ENCODE results near the gene MAP3K12. TPM values are rescaled to one million over a fixed set of nuclear protein-coding genes. Genes with fewer than 3 reads are reported as not detected.
"Not testable (repeated sequence)": the region's sequence is repeated elsewhere in the genome, so short reads cannot be mapped to it uniquely, and the experiment has no call there.

The MAP3K12 gene
- total and polyA plus RNA-seq, 2 experiments from 2014 or later = 6.6 to 17.9 TPM

- H4K20me1 ChIP-seq (replicated peaks; ENCODE audit: insufficient read depth) = peaks cover 48% of the 10 kb centered on the region
- peak overlapping the region; percentile 68; the same call in 1 of the 2 replicates for H3K27ac Mint-ChIP-seq
- H3K4me1 Mint-ChIP-seq = peaks cover 28% of the 10 kb centered on the region
- H3K4me3 Mint-ChIP-seq; ATAC-seq; H3K9me2 ChIP-seq (ENCODE audit: insufficient read depth); DNase-seq (ENCODE audit: low spot score); H3K27me3 ChIP-seq (ENCODE audit: insufficient read depth); H3K9me3 Mint-ChIP-seq; H3K79me2 ChIP-seq (replicated peaks; ENCODE audit: insufficient read depth); H3K4me2 ChIP-seq; H2AFZ ChIP-seq; H3K4me3 ChIP-seq: not testable (repeated sequence)
- H3K36me3 ChIP-seq (ENCODE audit: insufficient read depth) = peaks cover 36% of the 10 kb centered on the region
- H3F3A ChIP-seq (replicated peaks; ENCODE audit: low read depth) = peaks cover 45% of the 10 kb centered on the region
- peaks cover 40% of the 10 kb centered on the region for H3K27me3 Mint-ChIP-seq (ENCODE audit: insufficient read depth, low read depth, poor library complexity)
- H3K4me1 ChIP-seq (ENCODE audit: insufficient read depth) = peaks cover 19% of the 10 kb centered on the region
- peaks cover 87% of the 10 kb centered on the region for H3K36me3 Mint-ChIP-seq (ENCODE audit: low read depth)
- peak overlapping the region; percentile 75 for H3K27ac ChIP-seq (ENCODE audit: low read depth)
Measured at GRCh38 chr12:53481458-53481857, 17.8 kb downstream of the MAP3K12 start.

- Histone ChIP-seq H3K4me2 (no peak overlapping the region), H3K27me3 (ENCODE audit: insufficient read depth) (no peaks in the 10 kb centered on the region), H3K79me2 (replicated peaks; ENCODE audit: insufficient read depth) (peaks cover 11% of the 10 kb centered on the region), H3K4me3 (no peak overlapping the region), H3K27ac (ENCODE audit: low read depth) (peak overlapping the region; percentile 84), H3F3A (replicated peaks; ENCODE audit: low read depth) (peaks cover 51% of the 10 kb centered on the region), H2AFZ (no peak overlapping the region), H3K4me1 (ENCODE audit: insufficient read depth) (peaks cover 25% of the 10 kb centered on the region), H3K9me2 (ENCODE audit: insufficient read depth) (no peaks in the 10 kb centered on the region), H3K36me3 (ENCODE audit: insufficient read depth) (peaks cover 43% of the 10 kb centered on the region), H4K20me1 (replicated peaks; ENCODE audit: insufficient read depth) (peaks cover 52% of the 10 kb centered on the region; the same call in 1 of the 2 replicates)
- no peak overlapping the region for H3K4me3 Mint-ChIP-seq
- DNase-seq (ENCODE audit: low spot score) (no peak), ATAC-seq (no peak)
- H3K36me3 Mint-ChIP-seq (ENCODE audit: low read depth) = peaks cover 90% of the 10 kb centered on the region
- peaks cover 34% of the 10 kb centered on the region for H3K4me1 Mint-ChIP-seq
- H3K27ac Mint-ChIP-seq = no peak overlapping the region
- TF ChIP-seq ZNF462 (CRISPR knock-in tag; IDR thresholded peaks at IDR 0.05) = no peak
- no peak for TF ChIP-seq ZNF114 (CRISPR knock-in tag; IDR thresholded peaks at IDR 0.05)
- TF ChIP-seq EZH2phosphoT487 (IDR thresholded peaks at IDR 0.05; ENCODE audit: unreplicated experiment) = no peak
- no peak for TF ChIP-seq CREB1 (CRISPR knock-in tag; IDR thresholded peaks at IDR 0.05; ENCODE audit: low read depth)
- H3K27me3 Mint-ChIP-seq (ENCODE audit: insufficient read depth, low read depth, poor library complexity) = peaks cover 40% of the 10 kb centered on the region
- no peaks in the 10 kb centered on the region for H3K9me3 Mint-ChIP-seq
Measured at GRCh38 chr12:53480491-53481442, 18.5 kb downstream of the MAP3K12 start.

All from GM23338 (cell line).